ENCODE results near the gene SH2D6. TPM values are rescaled to one million over a fixed set of nuclear protein-coding genes. Genes with fewer than 3 reads are reported as not detected.
"Not testable (repeated sequence)": the region's sequence is repeated elsewhere in the genome, so short reads cannot be mapped to it uniquely, and the experiment has no call there.

The SH2D6 gene
- total RNA-seq, 2 experiments from 2014 or later: 0.94 to 1.4 TPM

GRCh38 chr2:85401844-85402243 lies 16.7 kb upstream of the SH2D6 start:
- Mint-ChIP-seq H3K4me1 (peaks cover 24% of the 10 kb centered on the region), H3K4me3 (no peak overlapping the region), H3K36me3 (peaks cover 60% of the 10 kb centered on the region), H3K27ac (peak overlapping the region; percentile 24), H3K27me3 (no peaks in the 10 kb centered on the region), H3K9me3 (peaks cover 5% of the 10 kb centered on the region)
- ATAC-seq (ENCODE audit: low read depth): no peak
- POLR2A ChIA-PET: no interaction called here
- no peak for DNase-seq

DNA sequence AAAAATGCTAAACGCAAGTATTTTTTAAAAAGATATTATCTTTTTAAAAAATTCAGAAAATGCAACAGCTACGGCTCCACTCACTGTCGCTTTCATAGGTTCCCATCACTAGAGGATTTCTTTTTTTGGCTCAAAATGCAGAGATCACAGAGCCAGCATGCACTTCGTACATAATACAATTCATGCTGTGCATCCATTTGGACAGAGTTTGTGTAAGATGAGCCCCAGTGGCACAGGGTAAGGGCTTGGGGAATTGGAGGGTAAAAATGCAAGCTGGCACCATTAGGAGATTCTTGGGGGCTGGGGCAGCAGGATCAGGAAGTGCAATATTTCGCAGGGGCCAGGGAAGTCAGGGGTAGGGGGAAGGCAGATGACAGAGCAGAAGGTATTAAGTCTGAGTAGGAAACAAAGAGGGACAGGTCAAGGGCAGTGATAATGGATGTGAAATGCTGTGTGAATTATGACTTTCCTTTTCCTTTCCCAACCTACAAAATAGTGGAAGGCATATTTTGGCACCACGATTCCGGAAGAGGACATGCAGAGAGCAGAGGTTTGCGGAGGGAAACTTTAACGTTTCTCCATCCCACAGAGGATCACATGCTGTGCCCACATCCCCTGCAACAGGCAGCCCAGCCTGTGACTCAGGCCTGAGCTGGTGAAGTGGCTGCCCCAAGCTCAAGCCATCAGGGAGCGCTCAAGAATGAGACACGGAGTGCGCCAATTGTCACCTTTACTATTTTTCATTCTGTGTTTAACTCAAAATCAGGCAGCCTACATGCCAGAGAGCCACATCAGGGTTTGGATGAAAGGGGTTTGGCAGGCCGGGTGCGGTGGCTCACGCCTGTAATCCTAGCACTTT lies 13.1 kb upstream of the SH2D6 start:
- DNase-seq: peak; percentile 72
- peaks cover 45% of the 10 kb centered on the region for H3K4me1 Mint-ChIP-seq
- peak overlapping the region; percentile 73 for H3K4me3 Mint-ChIP-seq
- H3K27ac Mint-ChIP-seq: peak overlapping the region; percentile 90
- ATAC-seq (ENCODE audit: low read depth): peak; percentile 84
- POLR2A ChIA-PET: interaction anchor here (0.8 to 4.4 kb wide), 5 partner anchors 13 to 134 kb away, joined by 6 to 40 read pairs (median 7); partner anchors contain the start of genes ELMOD3, MAT2A, RETSAT and SH2D6
- peaks cover 46% of the 10 kb centered on the region for H3K36me3 Mint-ChIP-seq
- peaks cover 5% of the 10 kb centered on the region for H3K9me3 Mint-ChIP-seq
- H3K27me3 Mint-ChIP-seq: no peaks in the 10 kb centered on the region

DNA sequence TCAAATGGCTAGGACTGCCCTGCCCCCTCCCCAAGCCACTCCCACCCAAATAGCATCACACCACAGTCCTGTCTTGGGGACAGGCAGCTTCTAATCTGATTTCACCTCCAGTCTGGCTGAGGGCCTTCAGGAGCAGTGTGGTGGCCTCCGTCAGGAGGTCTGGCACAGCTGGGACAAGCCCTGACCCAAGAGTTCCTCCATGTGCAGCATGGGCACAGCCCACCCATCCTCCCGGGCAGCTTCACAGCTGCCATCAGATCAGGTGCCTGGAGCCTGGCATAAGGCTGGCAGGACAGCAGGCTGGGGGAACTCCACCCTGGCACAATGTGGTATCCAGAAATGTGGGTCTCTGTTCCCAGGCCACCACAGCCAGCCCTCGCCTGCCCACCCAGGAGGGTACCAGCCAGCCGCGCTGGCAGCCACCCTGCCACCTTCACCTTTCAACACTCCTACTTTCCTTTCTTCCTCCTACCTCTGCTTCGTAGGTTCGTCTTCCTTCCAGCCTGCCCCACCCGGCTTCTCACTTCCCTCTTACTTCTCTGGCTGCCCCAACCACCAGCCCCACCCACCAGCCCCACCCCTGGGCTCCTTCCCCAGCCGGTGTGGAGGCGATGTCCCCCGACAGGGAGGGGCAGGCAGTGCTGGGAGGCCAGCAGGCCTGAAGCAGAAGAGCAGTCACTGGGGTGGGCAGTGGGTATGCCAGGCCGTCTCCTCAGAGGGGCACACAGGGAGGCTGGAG lies 8.5 kb upstream of the SH2D6 start, which contains the start of gene CAPG:
TSS of gene CAPG (minus strand) at position 522 of the 739 bp plus-strand sequence. CDS start 8,221 bp downstream, outside the sequence.
- Mint-ChIP-seq H3K9me3 (no peaks in the 10 kb centered on the region), H3K4me1 (peaks cover 60% of the 10 kb centered on the region), H3K4me3 (peak within 1 kb of the TSS; percentile 88), H3K27ac (peak within 1 kb of the TSS; percentile 82), H3K36me3 (peaks cover 15% of the 10 kb centered on the region), H3K27me3 (peaks cover 4% of the 10 kb centered on the region)
- DNase-seq (peak; percentile 73), ATAC-seq (ENCODE audit: low read depth) (peak; percentile 42)
- POLR2A ChIA-PET: interaction anchor here (0.9 to 4.6 kb wide), 3 partner anchors 10 to 129 kb away, joined by 3 to 46 read pairs (median 6); partner anchors contain the start of gene SH2D6

GRCh38 chr2:85410584-85411404 lies 7.7 kb upstream of the SH2D6 start:
- peak overlapping the region; percentile 88 for H3K4me3 Mint-ChIP-seq
- peaks cover 9% of the 10 kb centered on the region for H3K36me3 Mint-ChIP-seq
- ATAC-seq (ENCODE audit: low read depth) (no peak), DNase-seq (no peak)
- H3K27me3 Mint-ChIP-seq: peaks cover 4% of the 10 kb centered on the region
- H3K27ac Mint-ChIP-seq: peak overlapping the region; percentile 82
- peaks cover 59% of the 10 kb centered on the region for H3K4me1 Mint-ChIP-seq
- H3K9me3 Mint-ChIP-seq: no peaks in the 10 kb centered on the region
- POLR2A ChIA-PET: interaction anchor here (0.8 to 4.6 kb wide), 3 partner anchors 9 to 128 kb away, joined by 3 to 46 read pairs (median 3); partner anchors contain the start of genes ELMOD3, MAT2A, RETSAT and SH2D6

DNA sequence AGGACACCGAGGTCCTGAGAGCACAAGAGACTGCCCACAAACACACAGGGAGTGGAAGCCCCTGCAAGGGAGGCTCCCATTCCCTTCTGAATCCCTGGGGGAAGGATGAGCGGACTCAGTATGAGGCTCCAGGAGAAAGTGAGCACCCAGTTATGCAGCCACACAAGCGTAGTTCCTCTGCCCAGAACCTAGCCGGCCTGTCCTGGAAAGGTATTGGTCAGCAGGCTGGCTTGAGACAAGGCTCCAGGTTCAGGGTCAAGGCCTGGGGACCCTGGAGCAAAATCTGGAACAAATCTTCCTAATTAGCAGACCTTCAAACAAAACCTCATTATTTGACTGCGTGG lies 7.1 kb upstream of the SH2D6 start:
- Mint-ChIP-seq H3K27ac (no peak overlapping the region), H3K36me3 (peaks cover 7% of the 10 kb centered on the region), H3K27me3 (peaks cover 4% of the 10 kb centered on the region), H3K4me3 (peak overlapping the region; percentile 88), H3K4me1 (peaks cover 53% of the 10 kb centered on the region), H3K9me3 (no peaks in the 10 kb centered on the region)
- no peak for DNase-seq
- POLR2A ChIA-PET: interaction anchor here (0.7 to 1.2 kb wide), 3 partner anchors 22 to 127 kb away, joined by 3 read pairs; partner anchors contain the start of genes ELMOD3, MAT2A and RETSAT
- ATAC-seq (ENCODE audit: low read depth): no peak

GRCh38 chr2:85413592-85414420 lies 4.7 kb upstream of the SH2D6 start:
- POLR2A ChIA-PET: interaction anchor here (0.7 to 2.0 kb wide), 6 partner anchors 14 to 181 kb away, joined by 3 to 11 read pairs (median 4); partner anchors contain the start of gene MAT2A
- Mint-ChIP-seq H3K9me3 (no peaks in the 10 kb centered on the region), H3K36me3 (no peaks in the 10 kb centered on the region), H3K27me3 (peaks cover 4% of the 10 kb centered on the region), H3K4me1 (peaks cover 40% of the 10 kb centered on the region), H3K27ac (peak overlapping the region; percentile 82), H3K4me3 (peak overlapping the region; percentile 87)
- peak; percentile 25 for ATAC-seq (ENCODE audit: low read depth)
- DNase-seq: peak; percentile 71

DNA sequence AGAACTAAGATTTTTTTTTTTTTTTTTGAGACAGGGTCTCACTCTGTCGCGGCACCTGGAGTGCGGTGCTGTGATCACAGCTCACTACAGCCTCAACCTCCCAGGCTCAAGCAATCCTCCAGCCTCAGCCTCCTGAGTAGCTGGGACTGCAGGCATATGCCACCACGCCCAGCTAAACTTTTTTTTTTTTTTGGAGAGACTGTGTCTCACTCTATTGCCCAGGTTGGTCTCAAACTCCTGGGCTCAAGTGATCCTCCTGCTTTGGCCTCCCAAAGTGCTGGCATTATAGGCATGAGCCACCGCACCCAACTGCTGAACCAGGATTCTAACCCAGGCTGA lies 4.1 kb upstream of the SH2D6 start:
- peaks cover 42% of the 10 kb centered on the region for H3K4me1 Mint-ChIP-seq
- ATAC-seq (ENCODE audit: low read depth); DNase-seq; H3K4me3 Mint-ChIP-seq; H3K27me3 Mint-ChIP-seq; H3K27ac Mint-ChIP-seq; H3K36me3 Mint-ChIP-seq; H3K9me3 Mint-ChIP-seq: not testable (repeated sequence)
- POLR2A ChIA-PET: interaction anchor here (0.7 to 1.2 kb wide), 4 partner anchors 13 to 181 kb away, joined by 3 to 11 read pairs (median 4); partner anchors contain the start of gene MAT2A

- no peak overlapping the region for H3K27ac Mint-ChIP-seq
- H3K36me3 Mint-ChIP-seq: no peaks in the 10 kb centered on the region
- POLR2A ChIA-PET: interaction anchor here (0.7 to 1.2 kb wide), 3 partner anchors 13 to 142 kb away, joined by 3 to 11 read pairs (median 3); partner anchors contain the start of gene MAT2A
- DNase-seq (no peak), ATAC-seq (ENCODE audit: low read depth) (no peak)
- no peaks in the 10 kb centered on the region for H3K9me3 Mint-ChIP-seq
- H3K4me1 Mint-ChIP-seq: peaks cover 43% of the 10 kb centered on the region
- no peak overlapping the region for H3K4me3 Mint-ChIP-seq
- H3K27me3 Mint-ChIP-seq: peaks cover 4% of the 10 kb centered on the region
These were observed 3.6 kb upstream of the SH2D6 start for GRCh38 chr2:85414761-85415553.

- POLR2A ChIA-PET: interaction anchor here (1.0 kb wide), 1 partner anchor 220 kb away, joined by 3 read pairs; no protein-coding TSS in a partner anchor
- Mint-ChIP-seq H3K36me3 (no peaks in the 10 kb centered on the region), H3K4me1 (peaks cover 41% of the 10 kb centered on the region), H3K4me3 (no peak overlapping the region), H3K27me3 (peaks cover 4% of the 10 kb centered on the region), H3K9me3 (no peaks in the 10 kb centered on the region), H3K27ac (no peak overlapping the region)
- DNase-seq (no peak), ATAC-seq (ENCODE audit: low read depth) (no peak)
These were observed 2.4 kb upstream of the SH2D6 start for GRCh38 chr2:85415980-85416650.

GRCh38 chr2:85419009-85419675 lies 628 bp downstream of the SH2D6 start:
- Mint-ChIP-seq H3K4me3 (peak overlapping the region; percentile 99), H3K27me3 (no peaks in the 10 kb centered on the region), H3K4me1 (peaks cover 36% of the 10 kb centered on the region), H3K9me3 (no peaks in the 10 kb centered on the region), H3K36me3 (no peaks in the 10 kb centered on the region), H3K27ac (peak overlapping the region; percentile 100)
- ATAC-seq (ENCODE audit: low read depth): no peak
- DNase-seq: peak; percentile 56
- POLR2A ChIA-PET: interaction anchor here (0.5 to 6.7 kb wide), 23 partner anchors 11 to 401 kb away, joined by 3 to 113 read pairs (median 6); partner anchors contain the start of genes CAPG, ELMOD3, GGCX and MAT2A
